Measurements from ENCODE around the gene FOXO3.
"Not testable (repeated sequence)": the region's sequence is repeated elsewhere in the genome, so short reads cannot be mapped to it uniquely, and the experiment has no call there.

Gene FOXO3

DNA sequence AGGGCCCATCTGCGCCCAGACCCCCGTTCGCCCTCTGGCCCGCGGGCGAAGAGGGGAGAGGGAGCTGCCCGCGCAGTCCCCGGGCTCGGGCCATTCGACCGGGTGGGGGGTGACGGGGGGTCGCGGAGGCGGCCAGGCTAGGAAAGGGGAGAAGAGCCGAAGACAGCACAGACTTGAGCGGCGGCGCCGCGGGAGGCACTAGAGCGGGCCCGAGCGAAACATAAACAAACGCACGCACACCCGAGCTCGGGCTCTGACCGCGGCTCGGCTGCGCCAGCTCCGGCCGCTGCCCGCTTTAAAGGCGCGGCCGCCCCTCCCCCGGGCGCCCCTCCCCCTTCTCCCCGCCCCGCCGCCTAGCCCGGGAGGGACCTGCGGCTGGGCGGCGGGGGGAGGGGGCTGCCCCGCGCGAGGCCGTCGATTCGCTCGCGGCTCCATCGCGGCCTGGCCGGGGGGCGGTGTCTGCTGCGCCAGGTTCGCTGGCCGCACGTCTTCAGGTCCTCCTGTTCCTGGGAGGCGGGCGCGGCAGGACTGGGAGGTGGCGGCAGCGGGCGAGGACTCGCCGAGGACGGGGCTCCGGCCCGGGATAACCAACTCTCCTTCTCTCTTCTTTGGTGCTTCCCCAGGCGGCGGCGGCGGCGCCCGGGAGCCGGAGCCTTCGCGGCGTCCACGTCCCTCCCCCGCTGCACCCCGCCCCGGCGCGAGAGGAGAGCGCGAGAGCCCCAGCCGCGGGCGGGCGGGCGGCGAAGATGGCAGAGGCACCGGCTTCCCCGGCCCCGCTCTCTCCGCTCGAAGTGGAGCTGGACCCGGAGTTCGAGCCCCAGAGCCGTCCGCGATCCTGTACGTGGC, at the start of gene FOXO3:
Gene FOXO3, plus strand, starts transcription at position 455 of the 846 bp plus-strand sequence. Its CDS starts 292 bp downstream, at position 747.
- in situ Hi-C loops (cut with MboI; ENCODE audit: low sequenced_read_pairs), result loop anchor here (25.0 kb wide), 1 partner anchor 227 kb away; no protein-coding TSS in a partner anchor

- in situ Hi-C loops (cut with MboI; ENCODE audit: low sequenced_read_pairs), result no loop called here
Observed at GRCh38 chr6:108518714-108519576, 41.8 kb upstream of the FOXO3 start.

DNA sequence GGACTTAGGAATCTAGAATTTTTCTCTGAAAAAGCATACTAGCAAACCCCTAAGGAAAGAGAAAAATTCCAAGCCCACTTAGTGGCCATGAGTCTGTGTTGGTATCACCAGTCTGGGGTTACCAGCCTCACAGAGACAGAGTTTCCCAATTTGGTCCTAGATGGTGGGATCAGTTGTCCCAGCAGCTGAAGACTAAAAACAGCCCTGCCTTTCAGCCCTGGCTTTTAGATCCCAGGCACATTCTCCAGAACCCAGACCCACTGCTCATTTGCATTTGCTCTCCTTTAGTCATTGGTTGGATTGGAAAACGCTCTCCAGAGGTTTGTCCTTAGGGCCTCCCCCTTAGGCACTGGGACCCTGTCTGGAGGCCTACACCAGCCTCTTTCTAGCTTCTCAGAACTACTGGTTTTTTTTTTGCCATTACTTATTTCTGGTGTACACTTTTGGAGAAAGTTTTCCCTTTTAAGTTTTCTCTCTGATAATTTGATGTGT, 39.1 kb upstream of the FOXO3 start:
- in situ Hi-C loops (cut with MboI; ENCODE audit: low sequenced_read_pairs), result no loop called here

- in situ Hi-C loops (cut with MboI; ENCODE audit: low sequenced_read_pairs), result no loop called here
Observed at GRCh38 chr6:108523697-108524096, 37.0 kb upstream of the FOXO3 start.

GRCh38 chr6:108524528-108525248, 36.0 kb upstream of the FOXO3 start:
- in situ Hi-C loops (cut with MboI; ENCODE audit: low sequenced_read_pairs), result no loop called here

DNA sequence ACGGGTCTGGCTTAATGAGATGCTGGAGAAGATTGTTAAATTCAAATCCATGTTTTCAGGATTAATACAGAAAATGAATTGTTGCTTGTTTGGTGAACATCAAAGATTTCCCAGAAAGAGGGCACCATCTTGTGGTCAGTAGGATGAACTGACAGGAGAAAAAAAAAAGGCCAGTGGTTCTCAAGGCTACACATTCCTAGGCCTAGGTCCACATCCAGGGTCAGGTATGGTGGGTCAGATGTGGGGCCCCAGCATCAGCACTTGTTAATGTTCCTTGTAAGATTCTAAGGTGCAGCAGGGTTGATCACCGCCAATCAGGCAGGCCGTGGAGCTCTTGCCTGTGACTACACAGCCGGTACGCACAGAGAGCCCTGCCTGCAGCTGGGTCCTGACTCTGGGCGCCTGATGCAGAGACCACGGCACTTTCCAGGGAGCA, 34.0 kb upstream of the FOXO3 start:
- in situ Hi-C loops (cut with MboI; ENCODE audit: low sequenced_read_pairs), result no loop called here

GRCh38 chr6:108528878-108529277, 31.8 kb upstream of the FOXO3 start:
- in situ Hi-C loops (cut with MboI; ENCODE audit: low sequenced_read_pairs), result no loop called here

DNA sequence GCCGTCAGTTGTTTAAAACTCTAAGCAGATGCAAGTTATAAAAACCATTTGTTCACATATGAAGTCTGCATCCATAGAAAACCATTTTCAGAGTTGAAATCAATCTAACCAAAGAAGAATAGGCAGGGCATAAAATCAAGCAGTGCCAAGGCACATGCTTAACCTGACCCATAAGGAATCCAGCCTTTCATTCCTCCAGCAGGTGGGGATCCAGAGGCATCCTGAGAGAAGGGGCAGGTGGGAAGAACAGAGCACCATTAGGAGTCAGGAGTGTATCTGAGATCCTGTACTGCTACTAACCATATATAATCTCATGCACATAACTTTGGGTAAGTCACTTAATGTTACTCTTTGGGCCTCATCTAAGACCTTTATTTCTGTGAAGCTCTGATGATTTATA, 29.4 kb upstream of the FOXO3 start:
- in situ Hi-C loops (cut with MboI; ENCODE audit: low sequenced_read_pairs), result no loop called here

DNA sequence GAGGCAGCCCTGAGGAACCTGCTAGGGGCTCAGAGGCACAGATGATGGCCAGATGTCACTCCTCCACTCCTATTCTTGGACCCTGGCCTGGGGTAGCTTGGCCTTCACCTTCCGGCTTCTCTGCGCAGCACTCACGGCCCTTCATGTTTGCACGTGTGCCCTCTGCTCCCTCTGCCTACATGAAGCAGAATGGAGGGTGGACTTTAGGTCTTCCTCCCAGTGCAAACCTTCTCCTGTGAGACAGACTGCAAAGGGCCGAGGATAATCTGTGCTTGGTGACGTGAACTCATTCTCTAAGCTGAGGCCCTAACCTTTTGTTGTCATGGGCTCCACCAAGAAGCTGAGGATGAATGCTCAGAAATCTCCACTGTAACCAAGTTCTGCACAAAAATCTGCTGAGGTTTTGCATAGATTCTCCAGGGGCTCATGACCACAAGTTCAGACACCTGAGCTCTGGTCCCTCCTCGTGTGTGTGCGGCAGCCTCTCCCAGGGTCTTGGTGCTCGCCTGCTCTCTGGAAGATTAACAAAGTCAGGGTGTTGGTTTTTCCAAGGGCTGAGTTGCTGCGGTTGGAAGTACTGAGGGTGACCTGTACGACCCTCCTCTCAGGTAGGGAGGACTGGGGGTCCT, 25.5 kb upstream of the FOXO3 start:
- in situ Hi-C loops (cut with MboI; ENCODE audit: low sequenced_read_pairs), result no loop called here

DNA sequence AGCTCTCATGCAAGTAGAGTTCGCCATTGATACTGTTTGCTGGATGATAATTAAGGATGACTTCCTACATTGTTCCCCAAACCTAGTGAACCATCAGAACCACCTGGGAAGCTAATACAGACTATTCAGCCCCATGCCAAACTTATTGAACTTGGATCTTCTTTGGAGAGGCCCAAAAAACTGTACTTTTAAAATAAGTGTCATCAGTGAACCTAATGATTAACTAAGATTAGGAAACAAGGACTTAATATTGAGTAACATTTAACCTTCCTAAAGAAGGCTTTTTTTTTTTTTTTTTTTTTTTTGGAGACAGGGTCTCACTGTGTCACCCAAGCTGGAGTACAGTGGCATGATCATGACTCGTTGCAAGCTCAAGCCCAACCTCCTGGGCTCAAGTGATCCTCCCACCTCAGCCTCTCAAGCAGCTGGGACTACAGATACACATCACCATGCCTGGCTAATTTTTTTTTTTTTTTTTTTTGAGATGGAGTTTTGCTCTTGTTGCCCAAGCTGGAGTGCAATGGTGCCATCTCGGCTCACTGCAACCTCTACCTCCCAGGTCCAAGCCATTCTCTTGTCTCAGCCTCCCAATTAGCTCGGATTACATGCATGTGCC, 24.7 kb upstream of the FOXO3 start:
- in situ Hi-C loops (cut with MboI; ENCODE audit: low sequenced_read_pairs), result not testable (repeated sequence)

- in situ Hi-C loops (cut with MboI; ENCODE audit: low sequenced_read_pairs), result loop anchor here (10.0 kb wide), 1 partner anchor 523 kb away; no protein-coding TSS in a partner anchor
Observed at GRCh38 chr6:108541843-108542759, 18.6 kb upstream of the FOXO3 start.

DNA sequence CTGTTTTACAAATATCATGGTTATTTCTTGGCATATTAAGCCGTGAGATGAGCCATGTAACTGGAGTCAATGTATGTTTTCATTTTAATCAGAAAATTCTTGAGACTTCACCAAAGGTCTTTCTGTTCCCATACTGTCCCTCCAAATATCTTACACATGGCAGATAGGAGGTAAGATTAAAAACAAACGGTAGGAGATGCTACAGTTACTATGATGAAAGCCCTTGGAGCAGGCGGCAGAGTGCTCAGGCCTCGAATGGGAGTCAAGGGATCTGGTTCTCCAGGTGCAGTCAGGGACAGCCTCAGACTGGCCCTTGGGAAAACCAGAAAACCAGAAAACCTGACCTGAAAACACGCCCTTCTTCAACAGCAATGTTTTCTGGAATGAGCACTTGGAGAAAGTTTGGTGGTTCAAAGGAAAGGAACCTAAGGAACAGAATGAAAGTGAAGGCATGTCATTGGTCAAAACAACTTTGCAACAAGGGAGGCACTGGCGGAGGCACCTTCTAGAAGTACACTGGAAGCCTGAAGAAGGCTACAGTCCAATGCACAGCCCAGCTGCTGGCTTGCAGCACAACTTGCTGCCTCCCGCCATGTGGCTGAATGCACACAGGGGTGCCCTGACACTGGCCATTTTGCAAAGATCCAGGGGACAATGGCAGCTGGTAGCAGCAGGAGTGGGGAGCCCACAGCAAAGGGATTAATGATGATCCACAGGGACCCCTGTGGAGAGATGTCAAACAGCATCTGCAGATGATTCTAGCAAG, 17.4 kb upstream of the FOXO3 start:
- in situ Hi-C loops (cut with MboI; ENCODE audit: low sequenced_read_pairs), result loop anchor here (10.0 kb wide), 1 partner anchor 521 kb away; no protein-coding TSS in a partner anchor

DNA sequence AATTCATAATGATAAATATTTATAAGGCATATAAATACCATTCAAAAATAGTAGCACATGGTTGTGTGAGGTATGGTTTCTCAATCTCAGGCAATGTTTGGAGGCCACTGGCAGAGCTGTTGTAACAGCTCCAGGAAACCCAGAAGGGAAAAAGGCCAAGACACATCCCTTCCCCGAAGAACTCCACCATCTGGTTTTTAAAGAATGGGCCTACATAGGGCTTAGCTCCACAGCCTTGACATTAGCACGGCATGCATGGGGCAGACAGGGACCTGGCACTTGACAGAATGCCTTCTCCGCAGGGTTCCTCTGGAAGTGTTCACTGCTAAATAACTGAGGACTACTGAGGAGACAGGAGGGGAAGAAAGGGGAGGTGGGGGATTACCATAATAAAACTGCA, 16.1 kb upstream of the FOXO3 start:
- in situ Hi-C loops (cut with MboI; ENCODE audit: low sequenced_read_pairs), result loop anchor here (10.0 kb wide), 1 partner anchor 520 kb away; no protein-coding TSS in a partner anchor

DNA sequence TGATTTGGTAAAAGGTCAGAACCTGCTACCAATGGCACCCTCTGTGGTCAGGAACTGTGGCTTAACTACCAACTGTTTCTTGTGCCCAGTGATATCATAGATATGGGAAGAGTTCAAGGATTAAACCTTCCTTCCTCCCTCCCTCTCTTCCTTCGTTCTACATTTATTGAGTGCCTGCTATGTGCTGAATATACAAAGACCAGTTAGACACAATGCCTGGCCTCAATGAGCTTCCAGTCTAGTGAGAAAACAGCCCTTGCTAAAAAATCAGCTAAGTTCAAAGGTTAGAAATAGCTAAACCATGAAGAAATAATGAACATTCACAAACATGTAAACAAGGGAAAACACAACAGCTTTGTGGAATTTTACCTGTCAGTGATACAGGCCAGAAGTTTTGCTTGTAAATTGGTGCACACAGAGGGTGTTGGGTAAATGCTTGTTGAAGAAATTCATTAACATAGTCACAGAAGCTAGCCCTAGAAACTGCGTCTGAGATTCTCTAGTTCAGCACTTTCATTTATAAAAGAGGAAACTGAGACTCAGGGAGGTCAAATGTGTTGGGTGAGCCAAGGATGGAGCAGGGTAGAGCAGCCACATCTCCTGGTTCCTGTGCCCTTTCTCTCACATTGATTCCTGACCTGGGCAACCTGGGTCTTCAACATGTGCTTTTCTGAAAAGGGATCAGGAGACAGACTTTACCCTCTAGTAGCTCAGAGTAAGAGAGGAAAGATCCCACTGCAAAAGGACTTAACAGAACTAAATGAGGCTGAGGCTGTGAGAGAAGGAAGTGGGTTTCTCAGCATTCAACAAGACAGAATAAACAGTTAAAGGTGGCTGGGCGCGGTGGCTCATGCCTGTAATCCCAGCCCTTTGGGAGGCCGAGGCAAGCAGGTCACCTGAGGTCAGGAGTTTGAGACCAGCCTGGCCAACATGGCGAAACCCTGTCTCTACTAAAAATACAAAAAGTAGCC, 14.4 kb upstream of the FOXO3 start:
- in situ Hi-C loops (cut with MboI; ENCODE audit: low sequenced_read_pairs), result loop anchor here (10.0 kb wide), 1 partner anchor 518 kb away; no protein-coding TSS in a partner anchor

DNA sequence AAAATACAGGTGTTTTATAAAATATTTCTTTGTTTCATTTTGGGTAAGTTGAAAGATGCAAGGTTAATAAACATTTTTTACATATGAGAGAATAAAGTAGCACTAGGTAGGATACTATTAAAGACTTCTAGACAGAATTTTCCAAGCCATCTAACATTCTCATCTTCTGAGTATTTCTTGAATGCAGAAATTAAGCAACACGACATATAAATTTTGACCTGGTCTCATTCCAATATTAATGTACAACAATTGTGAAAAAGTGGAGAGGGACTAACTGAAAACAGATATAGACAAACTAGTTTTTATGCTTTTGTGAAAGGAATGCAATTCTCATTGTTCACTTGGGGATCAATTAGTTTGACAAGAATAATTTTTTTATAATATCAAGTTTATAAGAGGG, 11.5 kb upstream of the FOXO3 start:
- in situ Hi-C loops (cut with MboI; ENCODE audit: low sequenced_read_pairs), result loop anchor here (10.0 kb wide), 1 partner anchor 516 kb away; no protein-coding TSS in a partner anchor

DNA sequence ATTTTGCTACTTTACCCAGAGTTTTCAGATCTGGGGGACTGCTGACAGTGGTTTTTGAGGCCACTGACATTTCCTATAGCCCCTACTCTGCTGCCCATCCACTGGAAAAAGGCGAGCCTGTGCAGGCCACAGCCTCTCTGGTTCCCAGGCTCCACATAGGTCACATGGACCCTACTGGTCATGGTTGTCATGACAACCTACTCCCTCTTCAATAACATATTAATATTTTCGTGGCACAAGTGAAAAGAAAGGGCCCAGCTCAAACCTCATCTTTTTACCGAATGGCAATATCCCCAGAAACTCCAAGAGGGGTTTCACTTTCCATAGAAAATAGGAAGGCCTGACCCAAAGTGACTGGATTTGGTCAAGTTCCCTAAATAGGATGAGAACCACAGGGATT, 11.0 kb upstream of the FOXO3 start:
- in situ Hi-C loops (cut with MboI; ENCODE audit: low sequenced_read_pairs), result loop anchor here (10.0 to 25.0 kb wide), 2 partner anchors 238 to 515 kb away; no protein-coding TSS in a partner anchor
